HG02571 (cell line): ENCODE measurements around the gene CLEC6A.
"Not testable (repeated sequence)": the region's sequence is repeated elsewhere in the genome, so short reads cannot be mapped to it uniquely, and the experiment has no call there.

Experiments
- ATAC-seq: cut with Tn5 transposase; IDR thresholded peaks from one replicate; pipeline ENCODE4 v1.9.1; 2021; ENCODE audit warnings: mild to moderate bottlenecking, moderate library complexity; ENCODE audit not compliant: unreplicated experiment

CLEC6A gene

DNA sequence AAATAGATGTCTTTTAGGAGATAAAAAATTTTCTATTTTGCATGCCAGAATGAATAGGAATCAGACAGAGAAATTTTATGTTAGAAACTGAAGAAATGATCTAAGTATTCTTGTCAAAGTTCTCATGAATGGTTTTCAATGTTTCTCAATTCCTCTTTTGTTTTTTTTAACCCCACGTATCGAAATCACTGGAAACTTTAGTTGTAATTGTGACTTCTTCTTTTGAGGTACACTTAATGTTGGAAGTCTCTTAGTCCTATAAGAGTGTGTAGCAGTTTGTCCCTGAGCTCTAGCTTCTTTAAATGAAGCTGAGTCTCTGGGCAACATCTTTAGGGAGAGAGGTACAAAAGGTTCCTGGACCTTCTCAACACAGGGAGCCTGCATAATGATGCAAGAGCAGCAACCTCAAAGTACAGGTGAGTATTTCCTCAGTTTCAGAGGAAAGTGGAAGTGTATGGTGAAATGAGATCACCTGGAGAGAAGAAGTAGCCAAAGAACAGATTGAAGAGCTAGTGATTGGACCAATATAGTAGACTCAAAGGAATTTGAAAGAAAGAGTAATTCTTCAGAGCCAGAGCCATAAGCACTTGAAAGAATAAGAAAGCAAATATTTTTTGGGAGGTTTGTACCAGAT is at the start of gene CLEC6A:
CLEC6A (plus strand) TSS at position 236 of the 634 bp plus-strand sequence; CDS start at position 386, 150 bp downstream.
- no peak for ATAC-seq

GRCh38 chr12:8419576-8419975 is 36.2 kb upstream of the CLEC6A start:
- ATAC-seq: not testable (repeated sequence)

GRCh38 chr12:8420506-8420905 is 35.3 kb upstream of the CLEC6A start:
- ATAC-seq: no peak

DNA sequence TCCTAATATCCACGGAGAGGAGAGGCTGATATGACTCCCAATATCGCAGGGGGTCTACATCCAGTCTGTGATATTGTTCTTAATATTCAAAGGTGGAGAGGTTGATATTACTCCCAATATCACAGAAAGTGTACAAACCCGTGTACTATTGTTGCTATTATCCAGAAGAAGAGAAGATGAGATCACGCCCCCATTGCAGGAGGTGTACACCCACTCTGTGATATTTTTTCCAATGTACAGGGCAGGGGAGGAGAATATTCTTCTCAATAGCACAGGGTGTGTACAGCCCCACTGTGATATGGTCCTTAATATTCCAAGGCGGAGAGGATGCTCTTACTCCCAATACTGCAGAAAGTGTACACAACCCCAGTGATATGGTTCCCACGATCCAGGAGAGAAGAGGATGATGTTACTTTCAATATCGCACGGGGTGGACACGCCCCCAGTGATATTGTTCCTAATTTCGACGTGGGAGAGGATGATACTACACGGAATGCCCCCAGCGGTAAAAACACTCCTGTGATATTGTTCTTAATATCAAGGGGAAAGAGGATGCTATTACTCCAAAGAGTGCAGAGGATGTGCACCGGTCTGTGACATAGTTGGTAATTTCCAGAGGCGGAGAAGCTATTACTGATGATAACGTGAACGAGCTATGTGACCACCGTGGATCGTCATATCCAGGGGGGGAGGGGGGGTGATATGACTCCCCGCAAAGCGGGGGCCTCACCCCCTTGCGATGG is 11.1 kb upstream of the CLEC6A start:
- ATAC-seq: not testable (repeated sequence)

DNA sequence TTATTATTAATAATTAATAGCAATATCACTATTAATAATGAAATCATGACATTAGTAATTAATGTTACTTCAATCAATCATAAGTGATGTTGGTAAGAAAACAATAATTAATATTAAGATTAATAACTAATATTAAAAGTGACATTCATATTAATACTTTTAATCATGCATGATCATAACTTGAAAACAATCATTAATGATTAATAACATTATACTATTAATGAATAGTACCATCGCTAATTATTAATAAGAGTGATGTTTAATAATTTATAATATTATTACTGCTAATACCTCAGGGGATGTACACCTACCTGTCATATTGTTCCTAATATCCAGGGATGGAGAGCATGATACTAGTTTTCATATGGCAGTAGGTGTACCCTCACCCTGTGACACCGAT is 10.0 kb upstream of the CLEC6A start:
- no peak for ATAC-seq

GRCh38 chr12:8446642-8447547 is 8.9 kb upstream of the CLEC6A start:
- ATAC-seq: no peak

GRCh38 chr12:8449355-8449859 is 6.4 kb upstream of the CLEC6A start:
- ATAC-seq: no peak

GRCh38 chr12:8452036-8452435 is 3.7 kb upstream of the CLEC6A start:
- no peak for ATAC-seq

- ATAC-seq: no peak
These were observed 2.7 kb upstream of the CLEC6A start for GRCh38 chr12:8453021-8453513.

DNA sequence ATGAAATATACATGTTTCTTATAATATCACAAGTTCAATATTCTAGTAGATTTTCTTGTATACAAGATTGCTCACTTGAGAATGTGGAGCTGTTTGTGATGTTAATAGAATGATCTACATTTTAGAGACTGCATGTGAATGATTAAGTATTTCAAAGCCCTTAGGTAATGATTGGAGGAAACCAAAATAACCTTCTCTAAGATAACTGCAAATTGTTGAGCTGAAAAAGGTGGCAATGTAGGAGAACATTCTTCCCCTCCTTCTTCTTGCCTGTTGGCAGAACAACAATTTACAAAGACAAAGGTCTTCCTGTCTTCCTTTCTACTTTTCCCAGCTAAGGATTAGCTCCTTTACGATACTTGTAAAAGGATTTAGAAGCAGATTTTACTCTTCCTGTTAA is 2.0 kb upstream of the CLEC6A start:
- ATAC-seq: no peak

- no peak for ATAC-seq
These were observed 491 bp upstream of the CLEC6A start for GRCh38 chr12:8455271-8455670.

GRCh38 chr12:8461426-8461825 is 5.7 kb downstream of the CLEC6A start:
- no peak for ATAC-seq

DNA sequence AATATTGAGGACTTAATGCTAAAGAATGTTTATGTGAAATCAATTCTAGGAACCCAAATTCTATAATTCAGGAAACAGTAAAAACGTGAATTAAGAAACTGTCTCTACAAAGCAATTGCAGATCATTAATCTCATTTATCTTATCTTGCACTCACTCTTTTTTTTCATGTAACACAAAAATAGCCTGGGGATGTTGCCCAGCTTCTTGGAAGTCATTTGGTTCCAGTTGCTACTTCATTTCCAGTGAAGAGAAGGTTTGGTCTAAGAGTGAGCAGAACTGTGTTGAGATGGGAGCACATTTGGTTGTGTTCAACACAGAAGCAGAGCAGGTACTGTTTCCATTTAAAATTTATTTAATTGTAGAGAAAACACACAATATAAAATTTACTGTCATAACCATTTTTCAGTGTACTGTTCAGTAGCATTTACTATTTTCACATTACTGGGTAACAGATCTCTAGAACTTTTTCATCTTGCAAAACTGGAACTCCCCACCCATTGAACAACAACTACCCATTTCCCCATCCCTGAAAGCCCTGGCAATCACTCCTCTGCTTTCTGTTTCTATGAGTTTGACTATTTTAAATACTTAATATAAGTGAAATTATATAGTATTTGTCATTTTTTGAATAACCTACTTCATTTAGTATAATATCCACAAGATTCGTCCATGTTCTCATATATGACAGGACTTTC is 9.7 kb downstream of the CLEC6A start:
- no peak for ATAC-seq

DNA sequence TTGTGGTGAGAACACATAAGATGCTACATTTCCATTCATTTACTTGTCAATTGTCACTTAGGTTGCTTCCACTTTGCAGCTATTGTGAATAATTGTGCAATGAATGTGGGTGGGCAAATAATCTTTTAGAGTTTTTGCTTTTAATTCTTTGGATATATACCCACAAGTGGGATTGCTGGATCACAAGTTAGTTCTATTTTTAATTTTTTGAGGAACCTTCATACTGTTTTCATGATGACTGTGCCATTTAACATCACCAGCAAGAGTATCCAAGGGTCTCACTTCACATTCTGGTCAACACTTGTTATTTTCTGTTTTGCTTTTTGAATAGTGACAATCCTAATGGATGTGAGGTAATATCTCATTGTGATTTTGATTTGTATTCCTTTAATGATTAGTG is 10.5 kb downstream of the CLEC6A start:
- no peak for ATAC-seq

GRCh38 chr12:8471090-8471489 is 15.3 kb downstream of the CLEC6A start:
- ATAC-seq: no peak

DNA sequence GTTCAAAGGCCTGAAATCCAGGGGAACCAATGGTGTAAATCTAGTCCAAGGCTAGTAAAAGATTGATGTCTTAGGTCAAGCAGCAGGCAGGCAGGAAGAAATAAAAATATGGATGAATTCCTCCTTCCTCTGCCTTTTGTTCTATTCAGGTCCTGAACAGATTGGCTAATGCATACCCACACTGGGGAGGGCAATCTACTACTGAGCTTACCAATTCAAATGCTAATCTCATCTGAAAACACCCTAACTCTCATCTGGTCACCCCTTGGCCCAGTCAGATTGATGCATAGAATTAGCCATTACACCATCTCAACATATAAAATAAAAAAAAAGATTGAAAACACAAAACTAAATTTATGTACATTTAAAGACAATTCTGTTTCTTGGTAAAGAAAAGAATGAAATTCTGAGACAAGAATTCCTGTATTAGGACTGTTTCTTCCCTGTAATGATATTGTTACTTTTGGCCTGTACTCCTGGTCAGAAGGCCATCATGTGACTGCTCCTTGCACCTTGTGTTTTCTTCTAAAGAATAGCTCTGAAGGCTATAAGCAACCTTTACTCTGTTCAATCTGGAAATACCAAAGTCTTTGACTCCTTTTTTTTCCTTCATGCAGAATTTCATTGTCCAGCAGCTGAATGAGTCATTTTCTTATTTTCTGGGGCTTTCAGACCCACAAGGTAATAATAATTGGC is 19.9 kb downstream of the CLEC6A start:
- no peak for ATAC-seq

- no peak for ATAC-seq
These were observed 26.9 kb downstream of the CLEC6A start for GRCh38 chr12:8482571-8483061.

DNA sequence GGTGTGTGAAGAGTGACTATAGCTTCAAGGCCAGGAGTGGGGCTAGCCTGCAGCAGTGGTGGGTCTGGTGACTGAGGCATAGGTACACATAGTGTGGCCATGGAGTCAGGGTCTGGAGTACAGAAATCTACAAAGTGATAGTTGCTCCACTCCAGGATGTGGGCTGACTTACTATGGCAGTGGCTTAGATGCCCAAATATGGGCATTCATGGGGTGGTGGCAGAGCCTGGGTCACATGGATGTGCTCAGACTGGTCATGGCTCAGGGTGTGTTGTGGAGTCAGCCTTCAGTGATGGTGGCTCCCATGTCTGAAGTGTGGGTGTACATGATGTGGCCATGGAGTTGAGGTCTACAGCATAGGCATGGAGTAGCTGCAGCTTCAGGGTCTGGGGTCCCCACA is 27.3 kb downstream of the CLEC6A start:
- no peak for ATAC-seq

- no peak for ATAC-seq
These were observed 36.1 kb downstream of the CLEC6A start for GRCh38 chr12:8491646-8492530.
